ENCODE results near the gene CFAP45.

GRCh38 chr1:159919236-159919865 is 19.4 kb upstream of the CFAP45 start:
- TF ChIP-seq POLR2A (IDR thresholded peaks at IDR 0.05) (no peak), CTCF (IDR thresholded peaks at IDR 0.05) (no peak)

All from lower leg skin (tissue), 3 donors.